ENCODE data around the gene FAM53C.

- TF ChIP-seq EP300 (IDR thresholded peaks at IDR 0.05; ENCODE audit: borderline replicate concordance) (no peak), RAD21 (IDR thresholded peaks at IDR 0.05; ENCODE audit: low read depth) (no peak)
These were observed 34.6 kb downstream of the FAM53C start for GRCh38 chr5:138372653-138373052.
